PC-9 (cell line): ENCODE results near the gene SRGN. TPM values are rescaled to one million over a fixed set of nuclear protein-coding genes. Genes with fewer than 3 reads are reported as not detected.

Experiments used
- BruUV-seq: library from RNA; stranded (reverse); fragments of 400-500 nt; replicated peaks from 2 replicates; lab custom pipeline; 2021; lab: Mats Ljungman, UMichigan
- CTCF ChIA-PET: fragments of 300-600 bp; sonication (Branson Sonifier 250); formaldehyde crosslinking; loops from one replicate; lab custom pipeline; 2022; ENCODE audit warnings: antibody characterized with exemption; lab: Charles Lee
- POLR2A ChIA-PET: fragments of 300-600 bp; sonication (Branson Sonifier 250); formaldehyde crosslinking; loops from one replicate; lab custom pipeline; 2022; ENCODE audit warnings: antibody characterized with exemption; ENCODE audit not compliant: unreplicated experiment; lab: Charles Lee
- DNase-seq, 2 experiments: peaks; one replicate each; pipeline versions ENCODE4 v3.0.0 to v3.0.0-alpha.2; 2015 to 2022; ENCODE audit warnings: mixed read lengths in 1 of 2
- H2AFZ ChIP-seq: fragments of 200-600 bp; sonication (generic); 2 replicates; pipeline ENCODE4 v1.8.1; 2017; ENCODE audit warnings: antibody characterized with exemption
- H3F3A ChIP-seq: fragments of 200-600 bp; sonication (generic); 2 replicates; pipeline ENCODE4 v1.8.1; 2017; ENCODE audit warnings: antibody characterized with exemption, mild to moderate bottlenecking, low read depth; ENCODE audit not compliant: insufficient read depth
- H3K27ac ChIP-seq: fragments of 200-600 bp; sonication (generic); 2 replicates; pipeline ENCODE4 v1.6.1; 2016; ENCODE audit warnings: mixed run types
- H3K27me3 ChIP-seq: fragments of 200-600 bp; sonication (generic); 2 replicates; pipeline ENCODE4 v1.6.1; 2016; ENCODE audit warnings: low read depth, mixed run types; ENCODE audit not compliant: insufficient read depth
- H3K36me3 ChIP-seq: fragments of 200-600 bp; sonication (generic); 2 replicates; pipeline ENCODE4 v1.6.1; 2016; ENCODE audit warnings: low read depth, mixed run types
- H3K4me1 ChIP-seq: fragments of 200-600 bp; sonication (generic); replicated peaks from 2 replicates; pipeline ENCODE4 v1.6.1; 2016; ENCODE audit warnings: mixed run types; ENCODE audit not compliant: insufficient read depth
- H3K4me2 ChIP-seq: fragments of 200-600 bp; sonication (generic); 2 replicates; pipeline ENCODE4 v1.6.1; 2017; ENCODE audit warnings: mixed run types
- H3K4me3 ChIP-seq: fragments of 200-600 bp; sonication (generic); 2 replicates; pipeline ENCODE4 v1.6.1; 2016; ENCODE audit warnings: mixed run types
- H3K79me2 ChIP-seq: fragments of 200-600 bp; sonication (generic); 2 replicates; pipeline ENCODE4 v1.6.1; 2017; ENCODE audit warnings: low read depth, mixed run types
- H3K9me2 ChIP-seq: fragments of 200-600 bp; sonication (generic); 2 replicates; pipeline ENCODE4 v1.8.1; 2017; ENCODE audit warnings: mild to moderate bottlenecking; ENCODE audit not compliant: insufficient read depth
- H3K9me3 ChIP-seq: fragments of 200-600 bp; sonication (generic); 2 replicates; pipeline ENCODE4 v1.8.1; 2016; ENCODE audit warnings: low read depth; ENCODE audit not compliant: insufficient read depth
- H4K20me1 ChIP-seq: fragments of 200-600 bp; sonication (generic); 2 replicates; pipeline ENCODE4 v1.8.1; 2017; ENCODE audit not compliant: insufficient read depth
- CTCF ChIP-seq: fragments of 200-600 bp; sonication (generic); conservative IDR thresholded peaks from 2 replicates; pipeline ENCODE4 v1.6.1; 2017; ENCODE audit warnings: mixed run types, antibody characterized with exemption, mild to moderate bottlenecking, moderate library complexity
- EZH2 ChIP-seq: fragments of 200-600 bp; sonication (generic); IDR thresholded peaks from 2 replicates; pipeline ENCODE4 v1.8.0; 2017; ENCODE audit warnings: antibody characterized with exemption, low read depth
- intact Hi-C: fragments of 100-400 bp; cut with micrococcal nuclease; formaldehyde crosslinking; loops from one replicate; pipeline ENCODE4 v1.10.0; 2022; ENCODE audit not compliant: unreplicated experiment
- total RNA-seq: library from RNA; stranded (reverse); gene quantifications from 2 replicates; pipeline ENCODE4 v1.2.3, GENCODE V29; 2021

SRGN gene
- total RNA-seq, 1 experiment from 2014 or later = 58.9 TPM

GRCh38 chr10:69071610-69072009, 16.3 kb upstream of the SRGN start:
- Histone ChIP-seq H3K4me1 (no peaks in the 10 kb centered on the region), H3K79me2 (no peaks in the 10 kb centered on the region), H3F3A (no peaks in the 10 kb centered on the region), H3K4me3 (no peak overlapping the region), H3K27ac (no peak overlapping the region), H3K4me2 (no peak overlapping the region), H3K9me3 (no peaks in the 10 kb centered on the region), H3K9me2 (no peaks in the 10 kb centered on the region), H4K20me1 (no peaks in the 10 kb centered on the region), H2AFZ (no peak overlapping the region), H3K27me3 (no peaks in the 10 kb centered on the region), H3K36me3 (no peaks in the 10 kb centered on the region)
- BruUV-seq = no TSS peak
- ChIA-PET CTCF (no interaction called here), POLR2A (interaction anchor here (0.6 kb wide), 1 partner anchor 283 kb away, joined by 3 read pairs; no protein-coding TSS in a partner anchor)
- DNase-seq = no peak
- TF ChIP-seq EZH2 = no peak
- no peak for TF ChIP-seq CTCF
- intact Hi-C loops = no loop called here

- no peak overlapping the region for H2AFZ ChIP-seq
- no peak for TF ChIP-seq CTCF
- no peak for TF ChIP-seq EZH2
- intact Hi-C loops = no loop called here
- H3K9me3 ChIP-seq = no peaks in the 10 kb centered on the region
- H3K4me1 ChIP-seq = no peaks in the 10 kb centered on the region
- no peaks in the 10 kb centered on the region for H3K9me2 ChIP-seq
- H3K79me2 ChIP-seq = no peaks in the 10 kb centered on the region
- H3K36me3 ChIP-seq = no peaks in the 10 kb centered on the region
- POLR2A ChIA-PET = no interaction called here
- no peak overlapping the region for H3K27ac ChIP-seq
- no peak for DNase-seq
- no peaks in the 10 kb centered on the region for H3F3A ChIP-seq
- CTCF ChIA-PET = interaction anchor here (0.7 kb wide), 1 partner anchor 21 kb away, joined by 16 read pairs; no protein-coding TSS in a partner anchor
- BruUV-seq = no TSS peak
- no peaks in the 10 kb centered on the region for H3K27me3 ChIP-seq
- no peak overlapping the region for H3K4me3 ChIP-seq
- H3K4me2 ChIP-seq = no peak overlapping the region
- no peaks in the 10 kb centered on the region for H4K20me1 ChIP-seq
Observed at GRCh38 chr10:69073026-69073425, 14.9 kb upstream of the SRGN start.

GRCh38 chr10:69073736-69074364, 14.1 kb upstream of the SRGN start:
- Histone ChIP-seq H3K9me2 (no peaks in the 10 kb centered on the region), H3K4me3 (no peak overlapping the region), H3K4me1 (no peaks in the 10 kb centered on the region), H4K20me1 (no peaks in the 10 kb centered on the region), H3K27me3 (no peaks in the 10 kb centered on the region), H3F3A (no peaks in the 10 kb centered on the region), H3K79me2 (no peaks in the 10 kb centered on the region), H2AFZ (no peak overlapping the region), H3K27ac (no peak overlapping the region), H3K4me2 (no peak overlapping the region), H3K9me3 (no peaks in the 10 kb centered on the region), H3K36me3 (no peaks in the 10 kb centered on the region)
- CTCF ChIA-PET = interaction anchor here (0.7 kb wide), 1 partner anchor 20 kb away, joined by 16 read pairs; no protein-coding TSS in a partner anchor
- no peak for TF ChIP-seq CTCF
- TF ChIP-seq EZH2 = no peak
- no TSS peak for BruUV-seq
- POLR2A ChIA-PET = no interaction called here
- DNase-seq = no peak
- intact Hi-C loops = no loop called here
